LHCN-M2 (cell line): ENCODE data around the gene USP25. TPM values are rescaled to one million over a fixed set of nuclear protein-coding genes. Genes with fewer than 3 reads are reported as not detected.
"Not testable (repeated sequence)": the region's sequence is repeated elsewhere in the genome, so short reads cannot be mapped to it uniquely, and the experiment has no call there.

ENCODE experiments used
- DNase-seq: peaks from one replicate; pipeline ENCODE4 v3.0.0-alpha.2; 2012; ENCODE audit warnings: low read depth
- total RNA-seq: library from RNA; depleted of rRNA; stranded (reverse); fragments of >200 nt; gene quantifications from 2 replicates; pipeline ENCODE4 v1.2.3, GENCODE V29; 2014

USP25 gene
- total RNA-seq, 1 experiment from 2014 or later, result 27.6 TPM

GRCh38 chr21:15730484-15731242 lies 881 bp downstream of the USP25 start:
- no peak for DNase-seq

GRCh38 chr21:15731243-15731613 lies 1.4 kb downstream of the USP25 start:
- DNase-seq, result no peak

GRCh38 chr21:15732290-15732995 lies 2.7 kb downstream of the USP25 start:
- DNase-seq, result peak; percentile 54

GRCh38 chr21:15732996-15733329 lies 3.2 kb downstream of the USP25 start:
- no peak for DNase-seq

GRCh38 chr21:15735409-15735808 lies 5.6 kb downstream of the USP25 start:
- no peak for DNase-seq

- DNase-seq, result not testable (repeated sequence)
Observed at GRCh38 chr21:15735931-15736330, 6.1 kb downstream of the USP25 start.

- not testable (repeated sequence) for DNase-seq
Observed at GRCh38 chr21:15738779-15739178, 9.0 kb downstream of the USP25 start.

- DNase-seq, result no peak
Observed at GRCh38 chr21:15740383-15740782, 10.6 kb downstream of the USP25 start.

GRCh38 chr21:15741510-15741909 lies 11.7 kb downstream of the USP25 start:
- peak; percentile 72 for DNase-seq

- peak; percentile 67 for DNase-seq
Observed at GRCh38 chr21:15742052-15742670, 12.4 kb downstream of the USP25 start.

GRCh38 chr21:15742694-15743093 lies 12.9 kb downstream of the USP25 start:
- no peak for DNase-seq

- no peak for DNase-seq
Observed at GRCh38 chr21:15743593-15743992, 13.8 kb downstream of the USP25 start.

GRCh38 chr21:15744926-15745325 lies 15.1 kb downstream of the USP25 start:
- DNase-seq, result no peak

GRCh38 chr21:15748586-15748985 lies 18.8 kb downstream of the USP25 start:
- no peak for DNase-seq

- no peak for DNase-seq
Observed at GRCh38 chr21:15749082-15749860, 19.5 kb downstream of the USP25 start.

- DNase-seq, result no peak
Observed at GRCh38 chr21:15749861-15750159, 20.0 kb downstream of the USP25 start.

- no peak for DNase-seq
Observed at GRCh38 chr21:15751037-15751436, 21.3 kb downstream of the USP25 start.

GRCh38 chr21:15751546-15751945 lies 21.8 kb downstream of the USP25 start:
- no peak for DNase-seq

- no peak for DNase-seq
Observed at GRCh38 chr21:15752763-15753407, 23.1 kb downstream of the USP25 start.

- DNase-seq, result no peak
Observed at GRCh38 chr21:15753741-15754140, 24.0 kb downstream of the USP25 start.

- DNase-seq, result peak; percentile 56
Observed at GRCh38 chr21:15754640-15755039, 24.9 kb downstream of the USP25 start.

GRCh38 chr21:15755125-15755524 lies 25.3 kb downstream of the USP25 start:
- DNase-seq, result no peak
